HCT116 (cell line): Measurements from ENCODE around the gene ARID5B. TPM values are rescaled to one million over a fixed set of nuclear protein-coding genes. Genes with fewer than 3 reads are reported as not detected.

Experiments used
- ATAC-seq: fragments of 200-7000 bp; cut with Tn5 transposase; 2 replicates; pipeline ENCODE4 v1.9.1; 2020; ENCODE audit warnings: mild to moderate bottlenecking, moderate library complexity
- BruUV-seq: library from RNA; stranded (reverse); fragments of 400-500 nt; replicated peaks from 2 replicates; lab custom pipeline; 2021; lab: Mats Ljungman, UMichigan
- CTCF ChIA-PET: fragments of 300-600 bp; sonication (Branson Sonifier 250); formaldehyde crosslinking; loops from one replicate; lab custom pipeline; 2021; ENCODE audit warnings: antibody characterized with exemption; lab: Charles Lee
- POLR2A ChIA-PET: fragments of 300-600, 350-600 bp; sonication (Branson Sonifier 250); formaldehyde crosslinking; loops from one replicate; lab custom pipeline; 2021; ENCODE audit warnings: antibody characterized with exemption; lab: Charles Lee
- RAD21 ChIA-PET, 2 experiments: fragments of 300-600 bp; sonication (Branson Sonifier 250); formaldehyde crosslinking; loops; one replicate each; lab custom pipeline; 2023; ENCODE audit warnings: low total read pairs in 2 of 2; ENCODE audit not compliant: uncharacterized antibody in 2 of 2, unreplicated experiment in 2 of 2, low non-redundant PET in 1 of 2; lab: Charles Lee
- DNase-seq: peaks from one replicate; pipeline ENCODE4 v3.0.0-alpha.2; 2010; ENCODE audit warnings: low read depth, low spot score
- H2AFZ ChIP-seq: fragments of 200-600 bp; shearing (Covaris generic), sonication (generic); 2 replicates; pipeline ENCODE4 v1.6.1; 2017; ENCODE audit warnings: low read depth, mixed run types, mixed read lengths, antibody characterized with exemption, low read length; ENCODE audit not compliant: poor library complexity, severe bottlenecking
- H3K27ac ChIP-seq: 2 replicates; pipeline ENCODE4 v1.5.1; 2012; ENCODE audit warnings: low read depth, low read length
- H3K27me3 ChIP-seq: fragments of 200-600 bp; sonication (generic); 2 replicates; pipeline ENCODE4 v1.6.1; 2016; ENCODE audit warnings: mixed run types, low read length, mixed read lengths; ENCODE audit not compliant: insufficient read depth
- H3K36me3 ChIP-seq, 2 experiments: fragments of 200-500 bp in 1 of 2; fragments of 200-600 bp in 1 of 2; sonication (Bioruptor generic) in 1 of 2; sonication (generic) in 1 of 2; 2 replicates each; pipeline versions ENCODE4 v1.5.1 to v1.6.1; 2014 to 2016; ENCODE audit warnings: low read length in 2 of 2, inconsistent platforms in 1 of 2, mixed read lengths in 1 of 2, mixed run types in 1 of 2; ENCODE audit not compliant: insufficient read depth in 2 of 2, control insufficient read depth in 1 of 2
- H3K4me1 ChIP-seq, 2 experiments: fragments of 200-600 bp in 1 of 2; sonication (generic) in 1 of 2; 2 replicates each; pipeline versions ENCODE4 v1.5.1 to v1.6.1; 2012 to 2017; ENCODE audit warnings: low read length in 2 of 2, inconsistent platforms in 1 of 2, mild to moderate bottlenecking in 1 of 2, mixed read lengths in 1 of 2, mixed run types in 1 of 2, moderate library complexity in 1 of 2; ENCODE audit not compliant: insufficient read depth in 2 of 2, control insufficient read depth in 1 of 2
- H3K4me2 ChIP-seq: fragments of 200-600 bp; sonication (generic); 2 replicates; pipeline ENCODE4 v1.6.1; 2017; ENCODE audit warnings: mixed run types, low read length, mixed read lengths
- H3K4me3 ChIP-seq, 2 experiments: fragments of 200-600 bp in 1 of 2; sonication (generic) in 1 of 2; replicated peaks in 1 of 2; 2 replicates each; pipeline ENCODE4 v1.5.1; 2011 to 2016; ENCODE audit warnings: low read length in 2 of 2, control low read depth in 1 of 2, low read depth in 1 of 2, mild to moderate bottlenecking in 1 of 2, mixed read lengths in 1 of 2, mixed run types in 1 of 2
- H3K79me2 ChIP-seq: fragments of 200-600 bp; sonication (generic); 2 replicates; pipeline ENCODE4 v1.6.1; 2017; ENCODE audit warnings: mild to moderate bottlenecking, mixed run types, low read length, moderate library complexity, mixed read lengths; ENCODE audit not compliant: insufficient read depth
- H3K9ac ChIP-seq: fragments of 200-600 bp; sonication (generic); 2 replicates; pipeline ENCODE4 v1.6.1; 2016; ENCODE audit warnings: low read length, mixed read lengths
- H3K9me2 ChIP-seq: fragments of 200-600 bp; sonication (generic), shearing (Covaris generic); 2 replicates; pipeline ENCODE4 v1.6.1; 2017; ENCODE audit warnings: mixed run types, mild to moderate bottlenecking, moderate library complexity; ENCODE audit not compliant: insufficient read depth
- H3K9me3 ChIP-seq, 2 experiments: fragments of 200-500 bp in 1 of 2; fragments of 200-600 bp in 1 of 2; sonication (Bioruptor generic) in 1 of 2; sonication (generic) in 1 of 2; 2 replicates each; pipeline ENCODE4 v1.6.1; 2014 to 2017; ENCODE audit warnings: low read length in 2 of 2, mixed read lengths in 2 of 2, inconsistent platforms in 1 of 2, low read depth in 1 of 2, mild to moderate bottlenecking in 1 of 2, mixed run types in 1 of 2, moderate library complexity in 1 of 2; ENCODE audit not compliant: control insufficient read depth in 1 of 2, insufficient read depth in 1 of 2
- H4K20me1 ChIP-seq: fragments of 200-600 bp; sonication (generic), shearing (Covaris generic); 2 replicates; pipeline ENCODE4 v1.6.1; 2017; ENCODE audit warnings: mixed run types, mild to moderate bottlenecking, moderate library complexity; ENCODE audit not compliant: insufficient read depth
- ATF3 ChIP-seq: IDR thresholded peaks from 2 replicates; pipeline ENCODE4 v1.6.1; 2012
- CBX3 ChIP-seq: IDR thresholded peaks from 2 replicates; pipeline ENCODE4 v1.6.1; 2012; ENCODE audit warnings: low read depth
- CEBPB ChIP-seq: IDR thresholded peaks from 2 replicates; pipeline ENCODE4 v1.6.1; 2012; ENCODE audit warnings: low read depth
- CTCF ChIP-seq, 3 experiments: fragments of 200-600 bp in 1 of 3; sonication (generic) in 1 of 3; IDR thresholded peaks in 2 of 3; conservative IDR thresholded peaks in 1 of 3; 2 replicates each; pipeline ENCODE4 v1.5.1; 2012 to 2017; ENCODE audit warnings: low read depth in 2 of 3, low read length in 2 of 3, antibody characterized with exemption in 1 of 3, borderline replicate concordance in 1 of 3, control low read depth in 1 of 3, mild to moderate bottlenecking in 1 of 3, mixed read lengths in 1 of 3, mixed run types in 1 of 3, moderate library complexity in 1 of 3; ENCODE audit not compliant: insufficient read depth in 1 of 3
- EZH2 ChIP-seq: fragments of 200-600 bp; sonication (generic); IDR thresholded peaks from 2 replicates; pipeline ENCODE4 v1.6.1; 2017; ENCODE audit warnings: antibody characterized with exemption, mixed run types
- EZH2phosphoT487 ChIP-seq: fragments of 200-600 bp; IDR thresholded peaks from 2 replicates; pipeline ENCODE4 v1.6.1; 2018; ENCODE audit warnings: antibody characterized with exemption, borderline replicate concordance
- JUND ChIP-seq: IDR thresholded peaks from 2 replicates; pipeline ENCODE4 v1.6.1; 2012
- POLR2A ChIP-seq: IDR thresholded peaks from 2 replicates; pipeline ENCODE4 v1.7.0; 2011; ENCODE audit warnings: borderline replicate concordance; ENCODE audit not compliant: insufficient read depth, insufficient read length; ENCODE audit errors: extremely low read depth
- POLR2AphosphoS5 ChIP-seq: IDR thresholded peaks from 2 replicates; pipeline ENCODE4 v1.6.1; 2011; ENCODE audit warnings: mild to moderate bottlenecking, low read depth, low read length, moderate library complexity
- RAD21 ChIP-seq: IDR thresholded peaks from 2 replicates; pipeline ENCODE4 v1.6.1; 2012; ENCODE audit warnings: low read depth, mild to moderate bottlenecking
- SRF ChIP-seq: IDR thresholded peaks from 2 replicates; pipeline ENCODE4 v1.6.1; 2012; ENCODE audit warnings: low read depth
- TCF7L2 ChIP-seq: IDR thresholded peaks from 2 replicates; pipeline ENCODE4 v1.7.0; 2011; ENCODE audit warnings: borderline replicate concordance, inconsistent platforms; ENCODE audit not compliant: insufficient read depth, insufficient read length; ENCODE audit errors: extremely low read depth
- ZFX ChIP-seq: fragments of 450-650 bp; IDR thresholded peaks from 2 replicates; pipeline ENCODE4 v1.6.1; 2017
- intact Hi-C: fragments of 100-400 bp; cut with micrococcal nuclease; formaldehyde crosslinking; loops from 2 replicates; pipeline ENCODE4 v1.10.0; 2022
- total RNA-seq: library from RNA; stranded (reverse); gene quantifications from one replicate; pipeline ENCODE4 v1.2.1, GENCODE V29; 2021; ENCODE audit not compliant: unreplicated experiment

Gene ARID5B
- total RNA-seq, 1 experiment from 2014 or later, result 4.7 TPM

GRCh38 chr10:61961278-61961677, 59.8 kb downstream of the ARID5B start:
- CTCF ChIA-PET, result no interaction called here
- intact Hi-C loops, result no loop called here
- Histone ChIP-seq H3K4me1 (no peaks in the 10 kb centered on the region), H3K27ac (no peak overlapping the region), H3K9me2 (no peaks in the 10 kb centered on the region), H2AFZ (no peak overlapping the region), H3K27me3 (no peaks in the 10 kb centered on the region), H3K4me3 (no peak overlapping the region), H3K9ac (no peak overlapping the region), H4K20me1 (no peaks in the 10 kb centered on the region), H3K9me3 (no peaks in the 10 kb centered on the region), H3K79me2 (no peaks in the 10 kb centered on the region), H3K4me2 (no peak overlapping the region), H3K36me3 (no peaks in the 10 kb centered on the region)
- TF ChIP-seq JUND (no peak), POLR2A (no peak), EZH2 (no peak), RAD21 (no peak), POLR2AphosphoS5 (no peak), EZH2phosphoT487 (no peak), ATF3 (no peak), CBX3 (no peak), CEBPB (no peak), TCF7L2 (no peak), SRF (no peak), CTCF (IDR thresholded peaks at IDR 0.05 in 2 of 3, conservative IDR thresholded peaks at IDR 0.05 in 1 of 3; ENCODE audit: borderline replicate concordance in 1 of 3, insufficient read depth in 1 of 3, low read depth in 2 of 3, low read length in 2 of 3) (no peak), ZFX (no peak)
- no peak for ATAC-seq
- RAD21 ChIA-PET, result no interaction called here
- BruUV-seq, result no TSS peak
- POLR2A ChIA-PET, result no interaction called here
- DNase-seq, result no peak
